HL-60 (cell line): ENCODE data around the gene SGMS1.

Experiments used
- DNase-seq, 2 experiments: peaks; one replicate each; pipeline ENCODE4 v3.0.0-alpha.2; 2010 to 2020; ENCODE audit warnings: low read depth in 1 of 2, low spot score in 1 of 2
- H3K27ac ChIP-seq: fragments of 250-450 bp; sonication (Bioruptor Pico); replicated peaks from 2 replicates; pipeline ENCODE4 v1.5.1; 2020; ENCODE audit warnings: mild to moderate bottlenecking, moderate library complexity
- H3K27me3 ChIP-seq: fragments of 250-450 bp; sonication (Bioruptor Pico); 2 replicates; pipeline ENCODE4 v1.5.1; 2021; ENCODE audit warnings: mild to moderate bottlenecking, moderate library complexity; ENCODE audit not compliant: insufficient read depth, poor library complexity, severe bottlenecking
- H3K4me3 ChIP-seq: replicated peaks from 2 replicates; pipeline ENCODE4 v1.5.1; 2011; ENCODE audit warnings: mild to moderate bottlenecking, control low read depth, low read length; ENCODE audit not compliant: insufficient read depth
- CTCF ChIP-seq: IDR thresholded peaks from one replicate; pipeline ENCODE4 v1.5.1; 2011; ENCODE audit warnings: low read length, control low read depth, inconsistent platforms; ENCODE audit not compliant: insufficient read depth
- GABPA ChIP-seq: IDR thresholded peaks from 2 replicates; pipeline ENCODE4 v1.6.1; 2012; ENCODE audit warnings: low read depth
- POLR2AphosphoS5 ChIP-seq: IDR thresholded peaks from 2 replicates; pipeline ENCODE4 v1.6.1; 2012; ENCODE audit warnings: low read depth
- REST ChIP-seq: IDR thresholded peaks from 2 replicates; pipeline ENCODE4 v1.6.1; 2012; ENCODE audit warnings: low read depth; ENCODE audit not compliant: insufficient replicate concordance
- SPI1 ChIP-seq: IDR thresholded peaks from 2 replicates; pipeline ENCODE4 v1.6.1; 2012; ENCODE audit warnings: low read depth, mild to moderate bottlenecking, borderline replicate concordance

Gene SGMS1

GRCh38 chr10:50280049-50280841, 343.5 kb downstream of the SGMS1 start:
- DNase-seq: no peak
- Histone ChIP-seq H3K4me3 (no peak overlapping the region), H3K27me3 (peaks cover 10% of the 10 kb centered on the region), H3K27ac (no peak overlapping the region)
- TF ChIP-seq POLR2AphosphoS5 (no peak), SPI1 (no peak), CTCF (no peak), GABPA (no peak), REST (no peak)

GRCh38 chr10:50279489-50279888, 344.3 kb downstream of the SGMS1 start:
- Histone ChIP-seq H3K27me3 (peaks cover 10% of the 10 kb centered on the region), H3K27ac (no peak overlapping the region), H3K4me3 (no peak overlapping the region)
- no peak for DNase-seq
- TF ChIP-seq SPI1 (no peak), CTCF (no peak), REST (no peak), POLR2AphosphoS5 (no peak), GABPA (no peak)

GRCh38 chr10:50275650-50276235, 348.0 kb downstream of the SGMS1 start:
- no peak overlapping the region for H3K27ac ChIP-seq
- DNase-seq: no peak
- H3K4me3 ChIP-seq: no peak overlapping the region
- H3K27me3 ChIP-seq: peaks cover 3% of the 10 kb centered on the region
- peak; percentile 75 for TF ChIP-seq CTCF
- TF ChIP-seq SPI1: no peak
- no peak for TF ChIP-seq POLR2AphosphoS5

GRCh38 chr10:50272531-50272930, 351.2 kb downstream of the SGMS1 start:
- TF ChIP-seq REST: no peak
- TF ChIP-seq SPI1: no peak
- no peak for TF ChIP-seq GABPA
- TF ChIP-seq POLR2AphosphoS5: no peak
- no peak for TF ChIP-seq CTCF
- Histone ChIP-seq H3K4me3 (no peak overlapping the region), H3K27ac (no peak overlapping the region), H3K27me3 (peaks cover 3% of the 10 kb centered on the region)
- no peak for DNase-seq
